Measurements from ENCODE around the gene TRHDE.

DNA sequence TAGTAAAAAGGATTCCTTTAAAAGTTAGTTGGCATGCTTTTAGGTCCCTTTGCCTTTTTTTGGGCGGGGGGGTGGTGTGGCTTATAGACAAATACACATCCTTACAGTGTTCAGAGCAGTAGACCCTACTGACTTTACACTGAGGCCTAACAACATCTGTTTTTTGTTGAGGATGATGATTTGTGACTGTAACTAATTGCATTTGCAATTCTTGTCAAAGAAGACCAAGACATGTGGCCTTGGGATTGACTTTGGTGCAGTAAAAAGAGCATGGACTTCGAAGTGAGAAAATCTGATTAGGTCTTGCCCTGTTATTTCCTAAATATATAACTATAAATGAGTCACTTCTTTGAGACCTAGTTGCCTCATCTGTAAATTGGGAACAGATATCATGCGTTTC, 77.3 kb downstream of the TRHDE start:
- TF ChIP-seq, protein P1, sequence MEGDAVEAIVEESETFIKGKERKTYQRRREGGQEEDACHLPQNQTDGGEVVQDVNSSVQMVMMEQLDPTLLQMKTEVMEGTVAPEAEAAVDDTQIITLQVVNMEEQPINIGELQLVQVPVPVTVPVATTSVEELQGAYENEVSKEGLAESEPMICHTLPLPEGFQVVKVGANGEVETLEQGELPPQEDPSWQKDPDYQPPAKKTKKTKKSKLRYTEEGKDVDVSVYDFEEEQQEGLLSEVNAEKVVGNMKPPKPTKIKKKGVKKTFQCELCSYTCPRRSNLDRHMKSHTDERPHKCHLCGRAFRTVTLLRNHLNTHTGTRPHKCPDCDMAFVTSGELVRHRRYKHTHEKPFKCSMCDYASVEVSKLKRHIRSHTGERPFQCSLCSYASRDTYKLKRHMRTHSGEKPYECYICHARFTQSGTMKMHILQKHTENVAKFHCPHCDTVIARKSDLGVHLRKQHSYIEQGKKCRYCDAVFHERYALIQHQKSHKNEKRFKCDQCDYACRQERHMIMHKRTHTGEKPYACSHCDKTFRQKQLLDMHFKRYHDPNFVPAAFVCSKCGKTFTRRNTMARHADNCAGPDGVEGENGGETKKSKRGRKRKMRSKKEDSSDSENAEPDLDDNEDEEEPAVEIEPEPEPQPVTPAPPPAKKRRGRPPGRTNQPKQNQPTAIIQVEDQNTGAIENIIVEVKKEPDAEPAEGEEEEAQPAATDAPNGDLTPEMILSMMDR (IDR thresholded peaks at IDR 0.05; ENCODE audit: low read length), result no peak
- TF ChIP-seq EZH2 (IDR thresholded peaks at IDR 0.05; ENCODE audit: borderline replicate concordance, low read length), result no peak

Measured in OCI-LY1 (cell line).